Measurements from ENCODE around the gene UBE2G1. TPM values are rescaled to one million over a fixed set of nuclear protein-coding genes. Genes with fewer than 3 reads are reported as not detected.

UBE2G1 gene
- total RNA-seq, 1 experiment from 2014 or later = 80.6 TPM

DNA sequence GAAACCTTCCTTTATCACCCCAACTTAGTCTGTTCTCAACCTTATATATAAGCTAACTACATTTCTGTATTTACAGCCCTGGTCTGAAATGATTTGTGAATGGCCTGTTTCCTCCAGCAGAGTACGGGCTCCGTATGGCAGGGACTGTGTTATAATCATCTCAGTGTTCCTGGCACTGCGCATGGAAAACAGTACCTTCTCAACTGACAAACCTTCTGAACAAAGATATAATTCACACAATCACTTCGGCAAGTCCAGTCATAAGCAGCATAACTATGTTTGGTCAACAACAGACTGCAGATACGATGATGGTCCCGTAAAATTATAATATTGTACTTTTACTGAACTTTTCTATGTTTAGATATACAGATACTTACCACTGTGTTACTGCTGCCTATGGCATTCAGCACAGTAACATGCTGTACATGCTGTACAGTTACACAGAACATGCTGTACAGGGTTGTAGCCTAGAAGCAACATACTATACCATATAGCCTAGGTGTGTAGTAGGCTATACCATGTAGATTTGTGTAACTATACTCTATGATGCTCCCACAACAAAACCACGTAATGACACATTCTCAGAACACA lies 132.7 kb downstream of the UBE2G1 start:
- Histone ChIP-seq H3K9me2 (ENCODE audit: insufficient read depth) (no peaks in the 10 kb centered on the region), H3K4me2 (ENCODE audit: low read length) (no peak overlapping the region), H3K9ac (ENCODE audit: low read length) (no peak overlapping the region), H3K79me2 (ENCODE audit: insufficient read depth, low read length) (no peaks in the 10 kb centered on the region; the same call in 1 of the 2 replicates), H3K27ac (ENCODE audit: low read depth, low read length) (no peak overlapping the region), H2AFZ (ENCODE audit: low read depth, low read length, poor library complexity, severe bottlenecking) (no peak overlapping the region), H3K9me3 (ENCODE audit: control insufficient read depth in 1 of 2, insufficient read depth in 1 of 2, low read depth in 1 of 2, low read length in 2 of 2) (no peaks in the 10 kb centered on the region), H3K27me3 (ENCODE audit: insufficient read depth, low read length) (no peaks in the 10 kb centered on the region), H4K20me1 (ENCODE audit: insufficient read depth) (peaks cover 4% of the 10 kb centered on the region; the same call in 1 of the 2 replicates), H3K4me3 (replicated peaks in 1 of 2; ENCODE audit: low read depth in 1 of 2, low read length in 2 of 2) (no peak overlapping the region), H3K4me1 (ENCODE audit: control insufficient read depth in 1 of 2, insufficient read depth in 2 of 2, low read length in 2 of 2) (peaks cover 16 to 21% of the 10 kb centered on the region in 2 experiments), H3K36me3 (ENCODE audit: control insufficient read depth in 1 of 2, insufficient read depth in 2 of 2, low read length in 2 of 2) (peaks cover 12 to 20% of the 10 kb centered on the region in 2 experiments; a peak in 3 of 4 replicates)
- ChIA-PET POLR2A (no interaction called here), RAD21 (ENCODE audit: low non-redundant PET in 1 of 2, low total read pairs in 2 of 2, uncharacterized antibody in 2 of 2, unreplicated experiment in 2 of 2) (no interaction called here), CTCF (interaction anchor here (1.7 to 2.2 kb wide), 2 partner anchors 16 to 18 kb away, joined by 5 to 6 read pairs; no protein-coding TSS in a partner anchor)
- no TSS peak for BruUV-seq (replicated peaks)
- ATAC-seq = no peak
- no peak for DNase-seq (ENCODE audit: low read depth, low spot score)
- intact Hi-C loops (cut with micrococcal nuclease) = no loop called here
- TF ChIP-seq, protein P1, sequence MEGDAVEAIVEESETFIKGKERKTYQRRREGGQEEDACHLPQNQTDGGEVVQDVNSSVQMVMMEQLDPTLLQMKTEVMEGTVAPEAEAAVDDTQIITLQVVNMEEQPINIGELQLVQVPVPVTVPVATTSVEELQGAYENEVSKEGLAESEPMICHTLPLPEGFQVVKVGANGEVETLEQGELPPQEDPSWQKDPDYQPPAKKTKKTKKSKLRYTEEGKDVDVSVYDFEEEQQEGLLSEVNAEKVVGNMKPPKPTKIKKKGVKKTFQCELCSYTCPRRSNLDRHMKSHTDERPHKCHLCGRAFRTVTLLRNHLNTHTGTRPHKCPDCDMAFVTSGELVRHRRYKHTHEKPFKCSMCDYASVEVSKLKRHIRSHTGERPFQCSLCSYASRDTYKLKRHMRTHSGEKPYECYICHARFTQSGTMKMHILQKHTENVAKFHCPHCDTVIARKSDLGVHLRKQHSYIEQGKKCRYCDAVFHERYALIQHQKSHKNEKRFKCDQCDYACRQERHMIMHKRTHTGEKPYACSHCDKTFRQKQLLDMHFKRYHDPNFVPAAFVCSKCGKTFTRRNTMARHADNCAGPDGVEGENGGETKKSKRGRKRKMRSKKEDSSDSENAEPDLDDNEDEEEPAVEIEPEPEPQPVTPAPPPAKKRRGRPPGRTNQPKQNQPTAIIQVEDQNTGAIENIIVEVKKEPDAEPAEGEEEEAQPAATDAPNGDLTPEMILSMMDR (IDR thresholded peaks at IDR 0.05 in 2 of 3, conservative IDR thresholded peaks at IDR 0.05 in 1 of 3; ENCODE audit: borderline replicate concordance in 1 of 3, insufficient read depth in 1 of 3, low read depth in 2 of 3, low read length in 2 of 3) = no peak
- TF ChIP-seq POLR2A (IDR thresholded peaks at IDR 0.05; ENCODE audit: borderline replicate concordance, extremely low read depth, insufficient read depth, insufficient read length) (no peak), TCF7L2 (IDR thresholded peaks at IDR 0.05; ENCODE audit: borderline replicate concordance, extremely low read depth, insufficient read depth, insufficient read length) (no peak), ELF1 (IDR thresholded peaks at IDR 0.05; ENCODE audit: borderline replicate concordance, low read depth) (no peak), YY1 (IDR thresholded peaks at IDR 0.05; ENCODE audit: extremely low read depth, insufficient replicate concordance, low read depth, low read length) (no peak), EGR1 (IDR thresholded peaks at IDR 0.05; ENCODE audit: low read depth) (no peak), EZH2 (IDR thresholded peaks at IDR 0.05) (no peak), FOSL1 (IDR thresholded peaks at IDR 0.05; ENCODE audit: low read depth) (no peak), EZH2phosphoT487 (IDR thresholded peaks at IDR 0.05; ENCODE audit: borderline replicate concordance) (no peak), SRF (IDR thresholded peaks at IDR 0.05; ENCODE audit: low read depth) (no peak), RAD21 (IDR thresholded peaks at IDR 0.05; ENCODE audit: low read depth) (no peak), CEBPB (IDR thresholded peaks at IDR 0.05; ENCODE audit: low read depth) (no peak), JUND (IDR thresholded peaks at IDR 0.05) (no peak), ZFX (IDR thresholded peaks at IDR 0.05) (no peak), SP1 (IDR thresholded peaks at IDR 0.05; ENCODE audit: low read depth) (no peak), CBX3 (IDR thresholded peaks at IDR 0.05; ENCODE audit: low read depth) (no peak)
- TF ChIP-seq, protein P2, sequence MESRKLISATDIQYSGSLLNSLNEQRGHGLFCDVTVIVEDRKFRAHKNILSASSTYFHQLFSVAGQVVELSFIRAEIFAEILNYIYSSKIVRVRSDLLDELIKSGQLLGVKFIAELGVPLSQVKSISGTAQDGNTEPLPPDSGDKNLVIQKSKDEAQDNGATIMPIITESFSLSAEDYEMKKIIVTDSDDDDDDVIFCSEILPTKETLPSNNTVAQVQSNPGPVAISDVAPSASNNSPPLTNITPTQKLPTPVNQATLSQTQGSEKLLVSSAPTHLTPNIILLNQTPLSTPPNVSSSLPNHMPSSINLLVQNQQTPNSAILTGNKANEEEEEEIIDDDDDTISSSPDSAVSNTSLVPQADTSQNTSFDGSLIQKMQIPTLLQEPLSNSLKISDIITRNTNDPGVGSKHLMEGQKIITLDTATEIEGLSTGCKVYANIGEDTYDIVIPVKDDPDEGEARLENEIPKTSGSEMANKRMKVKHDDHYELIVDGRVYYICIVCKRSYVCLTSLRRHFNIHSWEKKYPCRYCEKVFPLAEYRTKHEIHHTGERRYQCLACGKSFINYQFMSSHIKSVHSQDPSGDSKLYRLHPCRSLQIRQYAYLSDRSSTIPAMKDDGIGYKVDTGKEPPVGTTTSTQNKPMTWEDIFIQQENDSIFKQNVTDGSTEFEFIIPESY (IDR thresholded peaks at IDR 0.05; ENCODE audit: extremely low read depth, insufficient replicate concordance, low read length) = no peak
- TF ChIP-seq, protein P3, sequence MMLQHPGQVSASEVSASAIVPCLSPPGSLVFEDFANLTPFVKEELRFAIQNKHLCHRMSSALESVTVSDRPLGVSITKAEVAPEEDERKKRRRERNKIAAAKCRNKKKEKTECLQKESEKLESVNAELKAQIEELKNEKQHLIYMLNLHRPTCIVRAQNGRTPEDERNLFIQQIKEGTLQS (IDR thresholded peaks at IDR 0.05) = no peak
- TF ChIP-seq, protein P4, sequence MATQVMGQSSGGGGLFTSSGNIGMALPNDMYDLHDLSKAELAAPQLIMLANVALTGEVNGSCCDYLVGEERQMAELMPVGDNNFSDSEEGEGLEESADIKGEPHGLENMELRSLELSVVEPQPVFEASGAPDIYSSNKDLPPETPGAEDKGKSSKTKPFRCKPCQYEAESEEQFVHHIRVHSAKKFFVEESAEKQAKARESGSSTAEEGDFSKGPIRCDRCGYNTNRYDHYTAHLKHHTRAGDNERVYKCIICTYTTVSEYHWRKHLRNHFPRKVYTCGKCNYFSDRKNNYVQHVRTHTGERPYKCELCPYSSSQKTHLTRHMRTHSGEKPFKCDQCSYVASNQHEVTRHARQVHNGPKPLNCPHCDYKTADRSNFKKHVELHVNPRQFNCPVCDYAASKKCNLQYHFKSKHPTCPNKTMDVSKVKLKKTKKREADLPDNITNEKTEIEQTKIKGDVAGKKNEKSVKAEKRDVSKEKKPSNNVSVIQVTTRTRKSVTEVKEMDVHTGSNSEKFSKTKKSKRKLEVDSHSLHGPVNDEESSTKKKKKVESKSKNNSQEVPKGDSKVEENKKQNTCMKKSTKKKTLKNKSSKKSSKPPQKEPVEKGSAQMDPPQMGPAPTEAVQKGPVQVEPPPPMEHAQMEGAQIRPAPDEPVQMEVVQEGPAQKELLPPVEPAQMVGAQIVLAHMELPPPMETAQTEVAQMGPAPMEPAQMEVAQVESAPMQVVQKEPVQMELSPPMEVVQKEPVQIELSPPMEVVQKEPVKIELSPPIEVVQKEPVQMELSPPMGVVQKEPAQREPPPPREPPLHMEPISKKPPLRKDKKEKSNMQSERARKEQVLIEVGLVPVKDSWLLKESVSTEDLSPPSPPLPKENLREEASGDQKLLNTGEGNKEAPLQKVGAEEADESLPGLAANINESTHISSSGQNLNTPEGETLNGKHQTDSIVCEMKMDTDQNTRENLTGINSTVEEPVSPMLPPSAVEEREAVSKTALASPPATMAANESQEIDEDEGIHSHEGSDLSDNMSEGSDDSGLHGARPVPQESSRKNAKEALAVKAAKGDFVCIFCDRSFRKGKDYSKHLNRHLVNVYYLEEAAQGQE (IDR thresholded peaks at IDR 0.05; ENCODE audit: low read depth) = no peak

Measured in HCT116 (cell line).